Pancreas (tissue), 10 donors: ENCODE measurements around the gene FNDC3B. TPM values are rescaled to one million over a fixed set of nuclear protein-coding genes. Genes with fewer than 3 reads are reported as not detected.

Experiments used
- ATAC-seq, 4 donors: fragments of 200-7000 bp; cut with Tn5 transposase; one replicate each; pipeline versions ENCODE4 v1.8.0 to v1.9.1; 2020; ENCODE audit warnings: mild to moderate bottlenecking in 4 of 4, moderate library complexity in 4 of 4
- DNase-seq, 6 donors: peaks; one replicate each; pipeline ENCODE4 v3.0.0-alpha.2; 2020
- FAIRE-seq: peaks from 2 replicates; lab custom pipeline; 2012; peaks lifted over from hg19 to GRCh38; lab: Jason Lieb, UNC
- H3K27ac ChIP-seq, 4 donors: fragments of 200-600 bp; sonication (generic); 1 replicate in 3 of 4; 2 replicates in 1 of 4; pipeline versions ENCODE4 v1.5.0 to v1.8.0; 2020
- H3K27me3 ChIP-seq, 4 donors: fragments of 200-600 bp; one replicate each; pipeline ENCODE4 v1.8.0; 2021
- H3K36me3 ChIP-seq, 3 donors: fragments of 200-600 bp; sonication (generic) in 1 of 3; one replicate each; pipeline versions ENCODE4 v1.5.0 to v1.8.0; 2020 to 2021
- H3K4me1 ChIP-seq, 3 donors: fragments of 200-600 bp; one replicate each; pipeline ENCODE4 v1.8.0; 2021
- H3K4me3 ChIP-seq, 4 donors: fragments of 200-600 bp; sonication (generic) in 2 of 4; one replicate each; pipeline versions ENCODE4 v1.5.0 to v1.8.0; 2020 to 2021
- H3K9me3 ChIP-seq, 4 donors: fragments of 200-600 bp; one replicate each; pipeline ENCODE4 v1.8.0; 2021
- CTCF ChIP-seq, 4 donors: fragments of 200-600 bp; sonication (generic) in 3 of 4; IDR thresholded peaks; one replicate each; pipeline versions ENCODE4 v1.5.0 to v1.8.0; 2021; ENCODE audit warnings: antibody characterized with exemption in 4 of 4
- WGBS, 2 donors: extraction: QIAGEN DNeasy Blood & Tissue Kit; methylation state at CpG; one replicate each; pipeline ENCODE4 v1.1.7; 2013; 5-methylcytosine and 5-hydroxymethylcytosine counted together
- intact Hi-C, 3 donors: fragments of 100-400 bp; cut with DNase I; formaldehyde crosslinking; loops; one replicate each; pipeline versions ENCODE4 v1.11.1 to v1.14.2; 2022
- polyA plus RNA-seq, 2 donors: library from polyadenylated mRNA; stranded (reverse); fragments of 200-250 nt; gene quantifications; one replicate each; pipeline ENCODE4 v1.2.3, GENCODE V29; 2013
- total RNA-seq, 6 donors: library from RNA; stranded (reverse); fragmentation: NEBNext Ultra II Directional in 4 of 6; extraction: Animal tissue kit (Norgen Biotek cat#: 25700) in 4 of 6; gene quantifications; one replicate each; pipeline versions ENCODE4 v1.2.1 to v1.2.4, GENCODE V29; 2021 to 2023
- donor health status: healthy with polysubstance abuse.
- donor health status: DM: no; HTN: no; CAD: no; lungs with moderate emphysema.
- donor health status: DM: no; HTN: no; CAD: no.
- donor health status: control.
- donor health status: control.
- donor health status: Bipolar disorder and iron deficiency.
- donor health status: DM: yes; HTN: yes; CAD: no.
- donor health status: DM: no; HTN: no; CAD: no.
- donor health status: DM: no; HTN: no; CAD: no.
- donor health status: DM: yes; HTN: yes; CAD: no.

Gene FNDC3B
- total and polyA plus RNA-seq, 8 donors = 9.3 to 126 (median 73.2) TPM

- no peaks in the 10 kb centered on the region for H3K27me3 ChIP-seq
- H3K4me3 ChIP-seq = no peak overlapping the region
- peak in 1 of 4 donors; percentile 25 for ATAC-seq
- TF ChIP-seq CTCF (IDR thresholded peaks at IDR 0.05) = no peak
- FAIRE-seq = no peak
- WGBS, 2 donors = 70 to 74% methylated on average over 13 of the region's 13 CpGs
- H3K27ac ChIP-seq = no peak overlapping the region
- no peaks in the 10 kb centered on the region for H3K4me1 ChIP-seq
- no peaks in the 10 kb centered on the region for H3K9me3 ChIP-seq
- H3K36me3 ChIP-seq = no peaks in the 10 kb centered on the region
- intact Hi-C loops = no loop called here
- DNase-seq = peak in 1 of 6 donors; percentile 55
Measured at GRCh38 chr3:172410702-172411477, 371.5 kb downstream of the FNDC3B start.

- Histone ChIP-seq H3K9me3 (no peaks in the 10 kb centered on the region), H3K4me3 (no peak overlapping the region), H3K27me3 (no peaks in the 10 kb centered on the region), H3K4me1 (no peaks in the 10 kb centered on the region), H3K36me3 (no peaks in the 10 kb centered on the region), H3K27ac (no peak overlapping the region)
- ATAC-seq (no peak), DNase-seq (peak in 1 of 6 donors; percentile 46), FAIRE-seq (no peak)
- 88 to 91% methylated on average over 6 of the region's 6 CpGs for WGBS, 2 donors
- TF ChIP-seq CTCF (IDR thresholded peaks at IDR 0.05) = no peak
- intact Hi-C loops = no loop called here
Measured at GRCh38 chr3:172411478-172411947, 372.1 kb downstream of the FNDC3B start.

- Histone ChIP-seq H3K9me3 (no peaks in the 10 kb centered on the region), H3K27me3 (no peaks in the 10 kb centered on the region), H3K27ac (no peak overlapping the region), H3K4me3 (no peak overlapping the region), H3K4me1 (no peaks in the 10 kb centered on the region), H3K36me3 (no peaks in the 10 kb centered on the region)
- DNase-seq = no peak
- no peak for FAIRE-seq
- 75 to 88% methylated on average over 5 of the region's 5 CpGs for WGBS, 2 donors
- ATAC-seq = no peak
- intact Hi-C loops = no loop called here
- TF ChIP-seq CTCF (IDR thresholded peaks at IDR 0.05) = no peak
Measured at GRCh38 chr3:172415323-172415722, 375.9 kb downstream of the FNDC3B start.

DNA sequence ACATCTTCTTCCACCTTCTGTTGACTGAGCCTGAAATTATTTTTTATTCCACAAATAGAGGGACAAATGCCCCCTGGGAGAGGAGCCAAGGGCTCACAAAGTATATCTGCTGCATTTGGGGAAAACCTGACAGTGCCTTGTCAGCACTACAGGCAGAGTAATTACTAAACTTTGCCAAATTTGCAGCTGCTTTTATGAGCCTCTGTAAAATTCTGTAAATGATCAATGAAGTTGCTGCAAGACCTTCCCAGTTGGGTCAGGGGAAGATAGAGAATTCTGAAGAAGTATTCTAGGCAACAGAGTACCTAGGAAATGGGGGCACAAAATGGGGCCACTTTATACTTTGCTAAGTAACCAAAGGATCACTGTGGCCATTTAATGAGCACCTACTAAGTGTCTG is 398.3 kb downstream of the FNDC3B start:
- H3K4me3 ChIP-seq = no peak overlapping the region
- H3K36me3 ChIP-seq = no peaks in the 10 kb centered on the region
- no peaks in the 10 kb centered on the region for H3K9me3 ChIP-seq
- no peak for DNase-seq
- no peak for TF ChIP-seq CTCF (IDR thresholded peaks at IDR 0.05)
- no peak for FAIRE-seq
- no peaks in the 10 kb centered on the region for H3K27me3 ChIP-seq
- ATAC-seq = no peak
- intact Hi-C loops = no loop called here
- no peaks in the 10 kb centered on the region for H3K4me1 ChIP-seq
- no peak overlapping the region for H3K27ac ChIP-seq

DNA sequence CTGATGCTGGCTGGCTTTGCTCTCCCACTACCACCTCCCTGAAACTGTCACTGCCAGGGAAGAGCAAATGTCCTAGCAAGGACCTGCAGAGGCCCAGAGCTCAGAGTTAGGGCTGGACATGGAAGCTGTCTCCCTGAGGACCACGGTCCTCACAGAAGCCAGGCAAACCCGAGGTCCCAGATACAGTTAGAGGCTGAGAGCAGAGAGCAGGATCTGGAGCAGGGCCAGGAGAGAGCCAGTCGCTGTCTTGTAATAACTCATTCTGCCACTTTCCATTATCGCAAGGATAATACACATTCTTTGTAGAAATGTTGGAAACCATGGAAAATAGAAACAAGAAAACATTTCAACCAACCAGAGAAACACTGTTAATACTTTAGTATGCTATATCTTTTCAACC is 398.8 kb downstream of the FNDC3B start:
- intact Hi-C loops = no loop called here
- FAIRE-seq (no peak), ATAC-seq (no peak), DNase-seq (no peak)
- H3K27ac ChIP-seq = no peak overlapping the region
- WGBS, 2 donors = 58 to 70% methylated on average over 4 of the region's 4 CpGs
- H3K36me3 ChIP-seq = no peaks in the 10 kb centered on the region
- TF ChIP-seq CTCF (IDR thresholded peaks at IDR 0.05) = no peak
- H3K4me1 ChIP-seq = no peaks in the 10 kb centered on the region
- H3K9me3 ChIP-seq = no peaks in the 10 kb centered on the region
- H3K27me3 ChIP-seq = no peaks in the 10 kb centered on the region
- no peak overlapping the region for H3K4me3 ChIP-seq
